Measurements from ENCODE around the gene GPR22. TPM values are rescaled to one million over a fixed set of nuclear protein-coding genes. Genes with fewer than 3 reads are reported as not detected.

Gene GPR22, protein sequence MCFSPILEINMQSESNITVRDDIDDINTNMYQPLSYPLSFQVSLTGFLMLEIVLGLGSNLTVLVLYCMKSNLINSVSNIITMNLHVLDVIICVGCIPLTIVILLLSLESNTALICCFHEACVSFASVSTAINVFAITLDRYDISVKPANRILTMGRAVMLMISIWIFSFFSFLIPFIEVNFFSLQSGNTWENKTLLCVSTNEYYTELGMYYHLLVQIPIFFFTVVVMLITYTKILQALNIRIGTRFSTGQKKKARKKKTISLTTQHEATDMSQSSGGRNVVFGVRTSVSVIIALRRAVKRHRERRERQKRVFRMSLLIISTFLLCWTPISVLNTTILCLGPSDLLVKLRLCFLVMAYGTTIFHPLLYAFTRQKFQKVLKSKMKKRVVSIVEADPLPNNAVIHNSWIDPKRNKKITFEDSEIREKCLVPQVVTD
- not detected in 2 replicates for total RNA-seq

DNA sequence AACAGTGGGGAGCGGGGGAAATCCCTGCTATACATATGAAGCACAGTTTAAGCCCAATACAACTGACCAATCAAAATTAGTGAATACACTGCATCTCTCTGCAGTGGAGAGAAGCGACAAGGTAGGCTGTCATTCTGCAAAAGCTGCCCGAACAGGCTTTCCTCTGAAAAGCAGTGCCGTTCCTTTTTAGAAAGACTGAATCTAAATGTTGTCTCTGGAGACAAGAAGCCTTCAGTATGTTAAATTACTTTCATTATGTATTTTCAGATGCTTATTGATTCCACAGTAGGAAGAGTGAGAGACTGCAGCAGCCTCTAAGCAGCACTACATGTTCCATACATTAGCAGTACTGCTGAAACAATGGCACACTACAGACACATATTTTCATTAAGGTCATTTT, at the start of gene GPR22:
GPR22 (plus strand) TSS at position 129 of the 400 bp plus-strand sequence. CDS start 4,004 bp downstream, outside the sequence.
- no peak for DNase-seq (ENCODE audit: low read depth)
- H3K4me3 ChIP-seq (ENCODE audit: low read depth, low read length), result no peak within 1 kb of the TSS
- TF ChIP-seq, protein P1, sequence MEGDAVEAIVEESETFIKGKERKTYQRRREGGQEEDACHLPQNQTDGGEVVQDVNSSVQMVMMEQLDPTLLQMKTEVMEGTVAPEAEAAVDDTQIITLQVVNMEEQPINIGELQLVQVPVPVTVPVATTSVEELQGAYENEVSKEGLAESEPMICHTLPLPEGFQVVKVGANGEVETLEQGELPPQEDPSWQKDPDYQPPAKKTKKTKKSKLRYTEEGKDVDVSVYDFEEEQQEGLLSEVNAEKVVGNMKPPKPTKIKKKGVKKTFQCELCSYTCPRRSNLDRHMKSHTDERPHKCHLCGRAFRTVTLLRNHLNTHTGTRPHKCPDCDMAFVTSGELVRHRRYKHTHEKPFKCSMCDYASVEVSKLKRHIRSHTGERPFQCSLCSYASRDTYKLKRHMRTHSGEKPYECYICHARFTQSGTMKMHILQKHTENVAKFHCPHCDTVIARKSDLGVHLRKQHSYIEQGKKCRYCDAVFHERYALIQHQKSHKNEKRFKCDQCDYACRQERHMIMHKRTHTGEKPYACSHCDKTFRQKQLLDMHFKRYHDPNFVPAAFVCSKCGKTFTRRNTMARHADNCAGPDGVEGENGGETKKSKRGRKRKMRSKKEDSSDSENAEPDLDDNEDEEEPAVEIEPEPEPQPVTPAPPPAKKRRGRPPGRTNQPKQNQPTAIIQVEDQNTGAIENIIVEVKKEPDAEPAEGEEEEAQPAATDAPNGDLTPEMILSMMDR (conservative IDR thresholded peaks at IDR 0.05; ENCODE audit: low read depth, low read length), result no peak

- no peak overlapping the region for H3K4me3 ChIP-seq (ENCODE audit: low read depth, low read length)
- DNase-seq (ENCODE audit: low read depth), result no peak
- TF ChIP-seq, protein P1 (conservative IDR thresholded peaks at IDR 0.05; ENCODE audit: low read depth, low read length), result no peak
Measured at GRCh38 chr7:107427462-107427861, 42.4 kb upstream of the GPR22 start.

DNA sequence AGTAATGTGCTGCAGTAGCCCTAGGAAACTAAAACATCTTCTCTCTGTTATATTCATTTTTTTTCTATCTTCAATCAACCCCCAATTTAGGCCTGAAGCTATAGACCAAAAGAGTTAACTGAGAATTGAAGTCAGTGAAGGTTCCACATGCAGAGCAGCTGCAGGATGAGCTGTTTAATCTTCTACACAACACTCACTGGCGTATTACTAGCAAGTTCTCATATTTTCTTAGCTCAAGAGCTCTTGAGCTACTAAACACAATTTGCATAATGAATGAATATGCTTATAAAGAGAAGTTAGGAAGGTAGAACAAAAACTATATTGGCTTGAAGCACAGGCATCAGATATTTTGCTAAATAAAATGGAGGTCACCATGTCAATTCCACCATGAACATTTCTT, 41.2 kb upstream of the GPR22 start:
- TF ChIP-seq, protein P1 (conservative IDR thresholded peaks at IDR 0.05; ENCODE audit: low read depth, low read length), result no peak
- no peak overlapping the region for H3K4me3 ChIP-seq (ENCODE audit: low read depth, low read length)
- DNase-seq (ENCODE audit: low read depth), result no peak

- H3K4me3 ChIP-seq (ENCODE audit: low read depth, low read length), result no peak overlapping the region
- DNase-seq (ENCODE audit: low read depth), result no peak
- TF ChIP-seq, protein P1 (conservative IDR thresholded peaks at IDR 0.05; ENCODE audit: low read depth, low read length), result no peak
Measured at GRCh38 chr7:107430057-107430456, 39.8 kb upstream of the GPR22 start.

DNA sequence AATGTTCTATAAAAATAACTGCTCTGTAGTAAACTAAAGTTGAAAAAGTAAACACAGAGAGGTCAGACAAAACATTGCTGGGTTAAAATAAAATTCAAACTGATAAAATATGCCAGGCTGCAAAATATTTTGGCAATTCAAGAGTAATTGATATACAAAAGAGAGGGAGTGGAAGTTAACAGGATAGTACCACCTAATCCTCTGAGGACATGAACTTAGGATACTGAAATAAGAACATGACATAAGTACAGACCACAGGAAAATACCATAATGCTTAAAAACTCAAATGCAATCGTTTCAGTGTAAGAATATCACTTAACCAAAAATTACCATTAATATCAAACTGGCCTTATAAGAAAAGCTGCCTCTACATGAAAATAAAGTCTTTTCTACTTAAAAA, 37.6 kb upstream of the GPR22 start:
- TF ChIP-seq, protein P1 (conservative IDR thresholded peaks at IDR 0.05; ENCODE audit: low read depth, low read length), result no peak
- no peak overlapping the region for H3K4me3 ChIP-seq (ENCODE audit: low read depth, low read length)
- no peak for DNase-seq (ENCODE audit: low read depth)

DNA sequence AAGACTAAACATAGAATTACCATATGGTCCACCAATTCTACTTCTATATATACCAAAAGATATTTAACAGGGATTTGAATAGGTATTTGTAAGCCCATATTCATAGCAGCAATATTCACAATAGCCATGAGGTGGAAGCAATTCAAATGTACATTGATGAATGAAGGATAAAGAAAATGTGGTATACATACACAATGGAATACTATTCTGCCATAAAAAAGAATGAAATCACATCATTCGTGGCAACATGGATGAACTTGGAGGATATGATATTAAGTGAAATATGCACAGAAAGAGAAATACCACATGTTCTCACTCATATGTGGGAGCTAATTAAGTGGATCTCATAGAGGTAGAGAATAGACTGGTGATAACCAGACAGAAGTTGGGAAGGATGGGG, 34.1 kb upstream of the GPR22 start:
- no peak for DNase-seq (ENCODE audit: low read depth)
- no peak overlapping the region for H3K4me3 ChIP-seq (ENCODE audit: low read depth, low read length)
- TF ChIP-seq, protein P1 (conservative IDR thresholded peaks at IDR 0.05; ENCODE audit: low read depth, low read length), result no peak

DNA sequence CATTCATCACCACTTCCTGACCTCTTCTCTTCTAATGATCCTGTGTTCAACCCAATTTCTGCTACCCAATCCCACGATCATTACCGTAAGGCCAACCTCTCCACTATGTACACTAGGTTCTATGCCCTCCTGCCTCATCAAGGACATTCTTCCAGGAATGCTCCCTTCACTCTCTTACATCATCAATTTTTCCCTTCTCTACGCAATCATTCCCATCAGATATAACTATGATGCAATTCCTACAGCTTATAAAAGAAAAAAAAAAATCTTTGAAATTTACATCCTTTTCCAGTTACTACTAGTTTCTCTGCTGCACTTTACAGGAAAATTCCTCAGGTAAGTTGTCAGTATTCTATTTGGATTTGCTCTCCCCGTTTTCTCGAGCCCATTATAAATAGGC, 30.8 kb upstream of the GPR22 start:
- DNase-seq (ENCODE audit: low read depth), result no peak
- no peak overlapping the region for H3K4me3 ChIP-seq (ENCODE audit: low read depth, low read length)
- TF ChIP-seq, protein P1 (conservative IDR thresholded peaks at IDR 0.05; ENCODE audit: low read depth, low read length), result no peak

Data from epithelial cell of proximal tubule (primary cell).